Measurements from ENCODE around the gene ENAH.
A peak's percentile ranks its signal among the peaks of the same experiment; 100 is the strongest.
"Not testable (repeated sequence)": the region's sequence is repeated elsewhere in the genome, so short reads cannot be mapped to it uniquely, and the experiment has no call there.

ENAH gene

DNA sequence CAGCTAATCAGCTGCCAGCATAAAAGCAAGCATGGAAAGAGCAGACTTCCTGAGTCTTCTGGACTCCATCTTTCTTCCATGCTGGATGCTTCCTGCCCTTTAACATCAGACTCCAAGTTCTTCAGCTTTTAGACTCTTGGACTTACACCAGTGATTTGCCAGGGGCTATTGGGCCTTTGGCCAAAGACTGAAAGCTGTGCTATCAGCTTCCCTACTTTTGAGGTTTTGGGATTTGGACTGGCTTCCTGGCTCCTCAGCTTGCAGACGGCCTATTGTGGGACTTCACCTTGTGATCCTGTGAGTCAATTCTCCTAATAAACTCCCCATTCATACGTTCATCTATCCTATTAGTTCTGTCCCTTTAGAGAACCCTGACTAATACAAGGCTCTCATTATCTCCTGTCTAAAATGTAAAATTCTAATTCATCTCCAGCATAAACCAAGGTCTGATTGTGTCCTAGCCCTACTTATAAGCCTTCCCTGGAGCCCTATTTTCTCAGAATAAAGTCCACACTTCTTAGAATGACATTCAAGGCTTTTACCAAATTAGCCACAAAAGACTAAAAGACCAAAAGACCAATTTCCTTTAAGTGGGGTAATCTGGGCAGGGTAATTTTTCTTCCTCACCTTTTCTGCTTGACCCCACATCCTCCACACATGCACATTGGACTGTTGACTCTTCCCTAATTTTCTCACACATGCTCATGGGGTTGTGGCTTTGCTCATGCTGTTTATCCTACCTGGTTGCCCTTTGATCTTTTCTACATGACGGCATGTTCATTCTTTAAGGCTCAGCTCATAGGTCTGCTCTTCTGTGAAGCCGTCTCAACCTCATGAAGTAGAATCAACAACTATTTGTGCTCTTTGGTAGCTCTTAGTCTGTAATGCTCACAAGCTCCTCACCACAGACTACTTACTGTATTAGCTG, 18.1 kb upstream of the ENAH start:
- DNase-seq, result no peak

DNA sequence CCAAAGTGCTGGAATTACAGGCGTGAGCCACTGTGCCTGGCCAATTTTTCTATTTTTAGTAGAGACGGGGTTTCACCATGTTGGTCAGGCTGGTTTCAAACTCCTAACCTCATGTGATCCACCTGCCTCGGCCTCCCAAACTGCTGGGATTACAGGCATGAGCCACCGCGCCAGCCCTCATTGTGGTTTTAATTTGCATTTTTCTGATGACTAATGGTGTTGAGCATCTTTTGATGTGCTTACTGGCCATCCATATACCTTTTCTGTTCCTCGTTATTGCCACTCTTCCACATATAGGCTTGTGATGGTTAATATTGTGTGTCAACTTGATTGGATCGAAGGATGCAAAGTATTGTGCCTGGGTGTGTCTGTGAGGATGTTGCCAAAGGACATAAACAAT, 17.4 kb upstream of the ENAH start:
- DNase-seq, result no peak

DNA sequence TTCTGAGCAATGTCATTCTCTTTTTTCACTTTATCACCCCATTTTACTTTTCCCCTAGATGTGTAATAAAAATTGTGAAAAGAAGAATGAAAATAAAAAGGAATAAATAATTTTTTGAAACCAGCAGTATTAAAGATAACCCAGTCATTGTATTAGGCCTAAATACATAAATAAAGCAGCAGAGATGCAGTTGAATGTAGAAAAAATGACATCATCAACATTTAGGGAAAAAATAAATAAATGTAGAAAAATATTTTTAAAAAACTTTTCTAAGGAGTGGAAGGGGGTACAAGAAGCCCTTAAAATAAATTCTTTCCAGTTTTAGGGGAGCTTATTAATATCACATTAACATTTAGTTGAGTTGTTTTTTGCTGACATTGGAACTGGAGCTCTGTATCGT, 15.3 kb upstream of the ENAH start:
- DNase-seq, result no peak

DNA sequence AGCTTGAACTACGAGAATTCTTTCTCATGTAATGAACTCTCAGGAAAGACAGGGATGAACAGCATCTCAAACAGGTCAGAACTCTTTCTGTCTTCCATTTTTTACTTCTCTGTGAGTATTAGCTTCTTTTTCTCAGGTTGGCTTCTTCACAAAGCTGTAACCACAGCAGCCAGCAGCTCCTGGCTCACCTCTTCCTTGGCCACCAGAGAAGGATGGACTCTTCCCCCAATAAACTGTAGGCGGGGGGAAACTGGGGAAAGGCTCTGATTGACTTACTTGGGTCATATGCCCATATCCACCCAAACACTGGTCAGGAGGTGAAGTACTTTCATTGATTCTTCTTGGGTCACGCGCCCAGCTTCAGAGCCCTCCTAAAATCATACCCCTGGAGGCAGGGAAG, 14.4 kb upstream of the ENAH start:
- DNase-seq, result no peak

DNA sequence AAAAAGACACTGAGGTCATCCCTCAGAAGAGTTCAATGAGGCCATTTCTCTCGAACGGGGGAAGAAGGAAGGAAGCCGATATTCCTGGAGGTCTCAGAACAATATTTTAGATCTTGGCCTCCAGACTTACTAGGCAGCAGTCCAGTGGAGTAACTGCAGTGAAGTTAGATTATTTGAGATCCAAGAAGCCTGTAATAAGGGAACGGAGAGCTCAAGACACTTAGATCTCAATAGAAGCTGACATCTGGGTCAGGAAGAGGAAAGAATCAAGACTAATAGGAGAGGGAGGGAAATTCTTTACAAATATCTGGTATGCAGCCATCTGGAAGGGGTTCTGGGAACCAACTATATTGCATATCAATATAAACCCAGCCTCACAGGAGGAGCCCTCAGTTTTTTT, 13.6 kb upstream of the ENAH start:
- no peak for DNase-seq

DNA sequence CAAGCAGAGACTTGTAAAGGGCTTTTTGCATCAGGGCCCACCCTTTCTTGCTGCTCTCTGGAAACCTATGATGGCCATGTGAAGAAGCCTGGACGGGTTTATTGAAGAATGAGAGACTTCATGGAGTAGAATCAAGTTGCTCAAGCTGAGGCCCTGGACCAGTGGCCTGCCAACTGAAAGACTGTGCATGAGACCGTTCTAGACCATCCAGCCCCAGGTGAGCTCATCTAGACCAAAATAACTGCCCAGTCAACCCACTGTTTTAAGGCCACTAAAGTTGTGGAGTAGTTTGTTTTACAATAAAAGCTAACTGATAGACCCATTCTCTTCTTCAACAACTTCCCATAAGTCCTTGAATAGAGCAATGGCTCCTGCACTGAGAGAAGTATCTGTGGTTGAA, 11.8 kb upstream of the ENAH start:
- no peak for DNase-seq

DNA sequence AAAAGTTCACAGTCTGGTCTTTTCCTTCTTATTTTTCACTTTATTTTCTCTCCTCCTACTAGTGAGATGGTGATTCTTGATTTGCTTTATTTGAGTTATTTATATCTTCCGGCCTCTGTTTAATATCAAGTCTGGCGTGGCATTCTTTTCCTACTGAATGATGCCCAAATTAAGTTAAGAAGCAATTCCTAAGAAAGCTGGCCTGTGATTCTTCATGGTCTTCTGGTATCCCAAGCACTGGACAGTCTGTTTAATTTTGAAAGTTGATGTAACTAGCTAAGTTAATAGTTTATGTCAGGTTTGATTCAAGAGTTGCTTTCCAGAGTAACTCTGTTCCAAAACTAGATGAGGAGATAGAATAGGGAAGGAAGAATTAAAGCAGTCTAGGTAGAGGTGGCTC, 9.2 kb upstream of the ENAH start:
- DNase-seq, result no peak

DNA sequence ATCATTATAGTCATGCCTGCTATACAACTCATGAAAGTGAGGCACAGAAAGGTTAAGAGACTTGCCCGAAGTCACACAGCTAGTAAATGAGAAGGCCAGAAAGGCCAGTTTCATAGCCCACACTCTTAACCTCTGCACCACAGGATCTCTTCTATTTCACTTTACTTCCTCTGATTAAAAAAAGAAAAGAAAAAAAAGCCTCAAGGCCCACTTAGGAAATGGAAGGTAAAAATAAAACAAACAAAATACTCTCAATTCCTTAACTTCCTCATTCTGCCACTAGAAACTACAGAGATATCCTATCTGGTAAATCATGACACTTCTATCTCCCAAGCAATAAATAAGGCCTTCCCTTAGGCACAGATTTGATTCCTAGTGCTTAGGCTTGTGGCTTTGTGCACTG, 7.6 kb upstream of the ENAH start:
- no peak for DNase-seq

DNA sequence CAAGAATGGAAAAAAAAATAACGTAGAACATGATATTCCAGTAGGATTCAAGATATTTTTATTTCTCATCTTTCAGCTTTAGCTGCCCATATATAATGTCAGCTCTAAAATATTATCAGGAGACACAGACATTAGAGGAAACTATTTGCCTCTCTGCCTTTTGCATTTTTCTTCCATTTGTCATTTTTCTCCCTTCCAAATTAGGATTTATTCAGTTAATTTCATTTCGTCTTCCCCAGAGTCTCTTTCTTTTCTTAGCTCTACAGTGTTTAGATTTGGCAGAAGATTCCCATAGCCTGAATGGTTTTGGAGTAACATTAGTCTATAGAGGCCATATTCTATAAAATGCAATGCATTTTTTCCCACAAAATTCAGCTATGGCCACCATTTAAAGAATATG, 5.1 kb upstream of the ENAH start:
- DNase-seq, result no peak

DNA sequence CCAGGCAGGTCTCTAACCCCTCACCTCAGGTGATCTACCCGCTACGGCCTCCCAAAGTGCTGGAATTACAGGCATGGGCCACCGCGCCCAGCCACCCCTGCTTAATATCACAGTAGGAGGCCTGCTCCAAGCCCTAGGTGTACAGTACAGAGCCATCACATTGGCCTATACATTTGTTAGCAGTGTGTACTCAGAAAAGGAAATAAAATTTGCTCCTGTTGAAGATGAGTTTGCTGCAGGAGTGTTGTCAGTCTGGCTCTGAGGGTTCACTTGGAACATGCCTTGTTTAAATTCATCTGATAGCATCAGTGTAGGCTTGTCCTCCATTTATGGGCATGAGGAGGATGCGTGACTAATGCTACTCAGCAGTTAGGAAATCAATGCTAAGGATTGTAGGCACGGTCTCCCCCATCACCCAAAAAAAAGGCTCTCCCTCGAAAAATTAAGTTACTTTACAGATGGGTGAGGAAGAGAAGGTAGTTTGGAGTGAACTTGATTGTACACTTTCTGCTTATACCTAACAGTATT, 4.6 kb upstream of the ENAH start:
- DNase-seq, result no peak

DNA sequence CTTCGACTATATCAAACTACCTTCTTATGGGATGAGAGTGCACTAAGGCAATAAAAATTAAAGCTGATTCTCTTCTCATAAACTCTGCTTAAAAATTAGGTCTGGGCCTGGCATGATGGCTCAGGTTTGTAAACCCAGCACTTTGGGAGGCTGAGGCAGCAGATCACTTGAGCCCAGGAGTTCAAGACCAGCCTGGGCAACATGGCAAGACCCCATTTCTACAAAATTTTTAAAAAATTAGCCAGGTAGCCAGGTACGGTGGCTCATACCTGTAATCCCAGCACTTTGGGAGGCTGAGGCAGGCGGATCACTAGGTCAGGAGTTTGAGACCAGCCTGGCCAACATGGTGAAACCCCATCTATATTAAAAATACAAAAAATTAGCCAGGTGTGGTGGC, 3.3 kb upstream of the ENAH start:
- DNase-seq, result not testable (repeated sequence)

DNA sequence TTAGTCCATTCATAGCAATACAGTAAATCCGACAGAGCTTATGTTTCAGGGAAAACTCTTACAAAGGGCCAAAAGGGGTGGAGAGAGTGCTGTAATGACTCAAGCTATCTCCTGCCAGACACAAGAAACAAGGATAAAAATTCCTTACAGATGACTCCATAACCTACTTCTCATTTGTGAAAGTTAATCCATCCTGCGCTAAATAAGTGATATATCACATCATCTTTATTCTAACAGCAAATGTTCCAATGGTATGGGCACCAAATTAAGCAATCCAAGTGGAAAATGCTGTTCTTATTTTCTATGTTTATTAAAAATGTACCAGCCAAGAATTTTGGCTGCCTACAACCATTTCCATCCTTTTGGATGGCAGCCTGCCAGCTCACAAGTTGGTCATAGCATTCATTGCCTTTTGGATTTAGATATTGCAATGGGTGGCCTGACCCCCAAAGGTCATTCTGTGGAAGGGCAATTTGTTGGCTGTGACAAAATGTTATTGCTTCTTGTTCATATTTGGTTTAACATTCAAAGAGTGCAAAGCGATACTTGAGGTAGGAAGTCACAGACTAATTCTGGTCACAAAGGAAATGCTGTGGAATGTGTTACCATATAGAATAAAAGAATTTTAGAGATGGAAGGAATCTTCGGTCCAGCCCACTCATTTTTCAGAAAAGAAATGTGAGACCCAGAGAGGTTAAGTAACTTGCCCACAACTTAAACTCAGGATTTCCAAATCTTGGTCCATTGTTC, 2.8 kb upstream of the ENAH start:
- no peak for DNase-seq

DNA sequence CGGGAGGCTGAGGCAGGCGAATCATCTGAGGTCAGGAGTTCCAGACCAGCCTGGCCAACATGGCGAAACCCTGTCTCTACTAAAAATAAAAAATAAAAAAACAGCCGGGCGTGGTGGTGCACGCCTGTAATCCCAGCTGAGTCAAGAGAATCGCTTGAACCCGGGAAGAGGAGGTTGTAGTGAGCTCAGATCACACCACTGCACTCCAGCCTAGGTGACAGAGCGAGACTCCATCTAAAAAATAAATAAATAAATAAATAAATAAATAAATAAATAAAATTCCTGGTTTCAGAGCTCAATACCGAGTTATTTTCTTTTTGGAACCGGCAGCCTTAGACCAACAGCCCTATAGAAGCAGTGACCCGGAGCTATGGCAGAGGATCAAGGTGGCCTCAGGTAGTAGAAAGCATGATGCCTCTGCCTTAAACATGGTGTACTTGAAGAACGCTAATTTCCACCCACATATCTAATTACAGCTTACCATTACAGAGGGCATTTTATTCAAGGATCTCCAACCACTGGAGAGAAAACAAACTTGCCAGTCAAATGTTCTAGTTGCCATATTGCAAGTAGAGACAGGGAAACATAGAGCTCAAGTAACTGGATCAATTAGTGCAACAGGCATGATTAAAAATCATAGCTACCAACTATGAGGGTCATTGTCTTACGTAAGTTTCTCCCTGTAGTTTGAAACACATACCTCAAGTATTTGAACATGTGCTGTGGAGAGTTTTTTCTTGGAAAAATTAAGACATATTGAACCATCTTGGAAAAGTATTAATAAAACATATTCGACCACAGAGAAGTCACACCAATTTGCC, 2.0 kb upstream of the ENAH start:
- DNase-seq, result no peak

DNA sequence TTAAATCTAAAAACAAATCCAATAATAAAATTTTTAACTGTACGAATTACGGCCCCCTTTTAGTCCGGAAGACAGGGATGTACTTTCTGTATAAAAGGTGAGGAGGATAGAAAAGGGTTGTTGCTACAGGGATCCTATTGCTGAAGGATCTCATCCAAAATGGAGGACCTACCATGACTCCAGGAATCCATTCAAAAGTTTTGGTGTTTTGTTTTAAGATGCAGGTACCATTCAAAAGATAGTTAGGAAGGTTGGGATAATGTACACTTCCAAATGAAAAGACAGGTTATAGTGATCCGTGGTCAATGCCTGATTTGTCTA, 1.3 kb upstream of the ENAH start:
- DNase-seq, result no peak

DNA sequence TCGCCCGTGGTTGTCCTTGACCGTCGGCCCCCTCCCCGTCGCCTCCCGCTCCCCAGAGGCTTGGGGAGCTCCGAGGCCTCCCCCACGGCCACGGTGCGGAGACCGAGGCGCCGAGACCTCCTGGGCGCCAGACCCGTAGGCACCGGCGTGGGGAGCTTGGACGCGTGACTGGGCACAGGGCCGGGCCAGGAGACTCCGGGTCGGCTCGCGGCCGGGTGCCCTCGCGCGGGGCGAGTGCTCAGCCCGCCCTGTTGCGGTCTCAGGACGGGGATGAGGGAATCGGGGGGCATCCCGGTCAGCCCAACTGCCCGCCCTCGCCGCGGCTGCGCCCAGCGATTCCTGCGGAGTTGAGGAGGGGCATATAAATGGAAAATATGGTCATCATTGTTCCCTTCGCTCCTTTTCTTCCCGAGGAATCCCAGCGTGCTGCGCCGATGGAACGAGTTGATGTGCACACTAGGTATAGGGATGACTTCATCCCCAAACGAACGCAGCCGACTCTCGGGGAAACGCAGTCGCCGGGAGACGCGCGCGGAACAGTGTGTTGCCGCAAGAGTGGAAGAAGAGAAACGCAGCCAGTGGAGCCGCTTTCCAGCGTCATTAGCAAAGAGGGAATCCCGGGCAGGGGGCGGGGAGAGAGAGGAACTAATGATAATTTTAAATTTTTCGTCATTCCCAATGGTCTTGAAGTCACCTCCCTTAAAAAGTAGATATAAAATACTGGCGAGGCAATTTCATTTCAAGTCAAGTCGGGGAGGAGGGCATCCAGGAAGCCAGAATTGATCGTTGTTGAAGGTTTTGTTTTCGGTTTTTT, 747 bp upstream of the ENAH start:
- peak; percentile 79 for DNase-seq

DNA sequence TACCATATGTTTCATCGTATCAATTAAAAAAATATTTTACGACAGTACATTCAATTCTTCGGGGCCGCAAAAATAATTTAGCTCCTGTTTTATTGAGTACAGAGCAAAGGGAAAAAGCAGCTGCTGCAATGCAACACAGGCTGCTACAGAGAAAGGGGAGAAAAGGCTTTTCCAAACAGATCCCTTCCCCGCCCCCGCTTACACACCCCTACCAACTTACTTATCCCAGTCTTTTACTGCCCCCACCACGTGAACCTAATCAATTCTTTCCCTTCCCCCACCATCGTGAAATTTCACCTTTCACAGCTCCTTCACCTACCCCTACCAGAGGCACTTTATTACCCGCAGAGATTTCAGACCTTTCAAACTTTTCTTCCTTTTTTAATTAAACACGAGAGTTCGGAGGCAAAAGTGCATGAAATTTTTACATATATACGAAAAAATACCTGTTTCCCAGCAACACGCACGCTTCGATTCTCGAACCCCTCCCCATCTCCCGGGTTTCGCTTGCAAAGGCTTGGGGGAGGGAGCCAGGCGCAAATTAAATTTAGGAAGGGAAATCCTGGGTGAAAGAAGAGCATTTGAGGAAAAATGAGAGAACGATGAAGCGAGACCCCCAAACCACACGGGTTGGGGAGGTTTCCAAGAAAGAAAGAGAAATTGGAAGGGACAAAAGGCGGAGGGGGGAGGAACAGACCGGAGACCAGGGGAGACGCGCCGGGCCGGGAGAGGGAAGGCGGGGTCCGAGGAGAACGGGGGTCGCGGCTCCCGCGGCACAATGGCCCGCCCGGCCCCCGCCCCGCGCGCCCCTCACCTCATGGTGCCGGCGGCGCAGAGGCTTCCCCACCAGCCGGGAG, 823 bp downstream of the ENAH start:
- DNase-seq, result peak; percentile 65

DNA sequence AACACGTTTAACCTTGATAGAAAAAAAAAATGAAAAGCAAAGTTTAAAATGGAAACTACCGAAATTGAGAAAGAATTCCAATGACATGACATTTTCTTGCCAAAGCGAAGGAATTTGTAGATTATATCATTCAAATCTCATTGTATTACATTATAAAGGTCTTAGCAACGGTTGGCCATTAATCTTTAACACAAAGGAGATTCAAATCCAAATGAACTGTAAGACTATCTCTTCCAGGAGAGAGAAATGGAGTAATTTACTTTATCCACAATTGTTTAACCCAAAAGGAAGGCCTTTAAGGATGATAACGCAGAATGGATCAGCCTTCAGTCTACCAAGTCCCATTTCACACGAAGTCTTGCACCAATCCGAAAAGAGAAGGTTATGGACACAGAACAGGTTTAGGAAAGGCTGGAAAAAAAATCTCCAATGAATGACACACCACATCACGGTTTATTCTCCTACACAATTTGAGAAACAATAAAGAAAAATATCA, 1.5 kb downstream of the ENAH start:
- DNase-seq, result no peak

DNA sequence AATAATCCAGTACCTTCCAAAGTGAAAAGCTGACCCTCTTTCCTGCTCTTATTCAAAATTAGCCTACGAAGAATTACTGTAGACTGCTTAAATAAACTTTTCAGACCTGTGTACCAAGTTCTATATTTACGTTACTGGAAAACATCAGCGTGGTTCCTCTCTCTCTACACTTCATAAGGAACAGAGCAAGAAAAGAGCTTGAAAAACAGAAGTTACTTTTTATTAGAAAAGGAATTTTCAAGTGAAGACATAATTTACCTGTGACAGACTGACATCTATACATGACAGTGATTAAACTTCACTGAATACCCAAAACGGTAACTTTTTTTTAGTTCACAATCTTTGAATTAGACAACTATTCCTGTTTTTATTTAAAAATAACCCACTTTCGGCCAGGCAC, 2.7 kb downstream of the ENAH start:
- DNase-seq, result no peak

DNA sequence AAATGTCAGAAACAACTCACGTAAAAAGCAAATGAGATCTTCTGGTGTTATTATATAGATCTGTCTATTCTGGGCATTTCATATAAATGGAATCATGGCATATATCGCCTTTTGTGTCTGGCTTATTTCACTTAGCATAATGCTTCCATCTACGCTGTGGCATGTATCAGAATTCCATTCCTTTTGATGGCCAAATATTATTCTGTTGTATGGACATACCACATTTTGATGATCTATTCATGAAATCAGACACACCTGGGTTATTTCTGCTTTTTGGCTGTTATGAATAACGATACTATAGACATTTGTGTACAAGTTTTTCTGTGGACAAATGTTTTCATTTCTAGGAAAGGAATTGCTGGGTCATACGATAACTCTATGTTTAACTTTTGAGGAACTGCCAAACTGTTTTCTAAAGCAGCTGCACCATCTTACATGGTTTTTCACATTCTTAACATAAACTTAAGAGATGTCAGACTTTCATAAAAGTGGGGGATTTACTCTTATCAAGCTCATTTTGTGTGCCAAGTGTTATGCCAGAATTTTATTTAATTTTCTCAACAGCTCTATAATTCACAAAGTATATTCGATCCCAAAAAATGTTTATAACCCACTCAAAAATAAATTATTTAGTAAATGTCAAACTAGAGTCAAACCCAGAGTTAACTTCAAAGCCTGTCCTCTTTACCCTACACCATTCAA, 7.6 kb downstream of the ENAH start:
- DNase-seq, result no peak

DNA sequence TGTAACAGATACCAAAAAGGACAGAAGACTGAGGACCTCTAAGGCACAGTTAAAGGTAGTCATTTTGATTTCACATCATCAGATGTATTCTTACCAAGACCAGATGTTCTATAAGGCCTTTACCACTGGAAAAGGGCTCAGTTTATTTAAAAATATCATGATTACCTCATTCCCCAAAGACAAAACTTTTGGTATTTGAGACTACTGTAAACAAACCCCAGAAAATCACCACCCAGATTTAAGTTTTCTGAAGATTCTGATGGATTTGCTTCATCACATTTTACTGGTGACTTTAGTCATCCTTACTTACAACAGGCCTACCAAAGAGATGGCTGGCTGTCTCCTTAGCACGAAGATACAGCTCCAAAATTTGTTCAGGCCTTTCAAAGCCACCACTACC, 8.3 kb downstream of the ENAH start:
- DNase-seq, result no peak

DNA sequence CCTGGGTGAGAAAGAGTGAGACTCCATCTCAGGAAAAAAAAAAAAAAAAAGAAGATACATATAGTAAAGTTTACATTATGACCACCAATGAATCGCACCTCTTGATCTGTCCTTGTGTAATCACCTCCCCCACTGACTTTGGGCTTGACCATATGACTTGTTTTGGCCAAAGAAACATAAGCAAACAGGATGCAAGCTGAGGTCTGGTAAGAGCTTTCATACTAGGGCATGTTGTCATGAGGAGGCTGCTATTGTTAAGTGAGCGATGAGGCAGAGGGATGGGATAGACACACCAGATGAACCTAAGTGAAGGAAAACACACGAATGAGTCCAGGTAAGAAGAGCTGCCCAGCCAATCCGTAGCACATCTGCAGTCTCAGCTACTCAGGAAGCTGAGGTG, 10.7 kb downstream of the ENAH start:
- no peak for DNase-seq
